ENCODE measurements around the gene ATAD2B.

DNA sequence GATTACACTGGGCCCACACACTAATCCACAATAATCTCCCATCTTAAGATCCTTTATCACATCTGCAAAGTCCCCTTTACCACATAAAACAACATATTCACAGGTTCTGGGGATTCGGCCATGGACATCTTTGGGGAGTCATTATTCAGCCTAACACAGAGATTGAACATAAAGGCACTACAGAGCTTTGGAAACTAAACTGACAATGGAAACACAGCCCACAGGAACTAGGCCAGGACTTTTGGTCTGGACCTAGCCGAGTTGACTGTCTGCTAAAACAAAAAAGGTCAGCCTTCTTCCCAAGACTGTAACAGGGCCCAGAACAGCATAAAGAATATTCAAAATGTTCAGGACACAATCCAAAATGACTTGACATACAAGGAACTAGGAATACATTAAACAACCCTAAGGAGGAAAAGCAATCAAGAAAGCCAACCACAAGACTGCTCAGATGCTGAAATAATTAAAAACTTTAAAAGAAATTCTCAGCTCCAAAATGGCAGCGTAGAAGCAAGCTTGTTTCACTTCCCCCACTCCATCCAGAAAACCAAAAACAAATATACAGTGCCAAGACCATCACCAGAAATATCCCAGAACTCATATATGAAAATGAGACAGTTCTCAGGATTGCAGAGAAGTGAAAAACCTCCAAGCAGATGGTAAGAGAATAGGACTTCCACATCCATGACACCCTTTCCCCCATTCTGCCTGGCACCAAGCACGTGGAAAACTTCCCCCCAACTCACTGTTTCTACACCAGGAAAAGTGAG, 207.8 kb downstream of the ATAD2B start:
- TF ChIP-seq, protein P1, sequence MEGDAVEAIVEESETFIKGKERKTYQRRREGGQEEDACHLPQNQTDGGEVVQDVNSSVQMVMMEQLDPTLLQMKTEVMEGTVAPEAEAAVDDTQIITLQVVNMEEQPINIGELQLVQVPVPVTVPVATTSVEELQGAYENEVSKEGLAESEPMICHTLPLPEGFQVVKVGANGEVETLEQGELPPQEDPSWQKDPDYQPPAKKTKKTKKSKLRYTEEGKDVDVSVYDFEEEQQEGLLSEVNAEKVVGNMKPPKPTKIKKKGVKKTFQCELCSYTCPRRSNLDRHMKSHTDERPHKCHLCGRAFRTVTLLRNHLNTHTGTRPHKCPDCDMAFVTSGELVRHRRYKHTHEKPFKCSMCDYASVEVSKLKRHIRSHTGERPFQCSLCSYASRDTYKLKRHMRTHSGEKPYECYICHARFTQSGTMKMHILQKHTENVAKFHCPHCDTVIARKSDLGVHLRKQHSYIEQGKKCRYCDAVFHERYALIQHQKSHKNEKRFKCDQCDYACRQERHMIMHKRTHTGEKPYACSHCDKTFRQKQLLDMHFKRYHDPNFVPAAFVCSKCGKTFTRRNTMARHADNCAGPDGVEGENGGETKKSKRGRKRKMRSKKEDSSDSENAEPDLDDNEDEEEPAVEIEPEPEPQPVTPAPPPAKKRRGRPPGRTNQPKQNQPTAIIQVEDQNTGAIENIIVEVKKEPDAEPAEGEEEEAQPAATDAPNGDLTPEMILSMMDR (IDR thresholded peaks at IDR 0.05), result no peak
- TF ChIP-seq POLR2A (IDR thresholded peaks at IDR 0.05), result no peak

All from body of pancreas (tissue), 4 donors.